Measurements from ENCODE around the gene VIL1. TPM values are rescaled to one million over a fixed set of nuclear protein-coding genes. Genes with fewer than 3 reads are reported as not detected.
A peak's percentile ranks its signal among the peaks of the same experiment; 100 is the strongest.

VIL1 gene
- total RNA-seq, 1 experiment from 2014 or later: 4.2 TPM

GRCh38 chr2:218398437-218399390, 20.2 kb upstream of the VIL1 start:
- Histone ChIP-seq H3K9me3 (ENCODE audit: control insufficient read depth, low read depth, low read length) (no peaks in the 10 kb centered on the region), H3K4me1 (ENCODE audit: insufficient read depth, low read length) (no peaks in the 10 kb centered on the region; the same call in 1 of the 2 replicates), H3K79me2 (ENCODE audit: insufficient read depth, low read length) (no peaks in the 10 kb centered on the region), H3K23ac (ENCODE audit: insufficient read length, low read depth, low read length) (no peak overlapping the region), H3K27ac (ENCODE audit: insufficient read length, low read depth, low read length) (no peak overlapping the region), H3K79me1 (ENCODE audit: insufficient read depth, low read depth, low read length, poor library complexity, severe bottlenecking) (no peaks in the 10 kb centered on the region), H3K9ac (ENCODE audit: extremely low read depth, insufficient read length, low read length) (no peak overlapping the region), H3K14ac (ENCODE audit: insufficient read depth, low read length) (no peak overlapping the region), H4K5ac (ENCODE audit: insufficient read length, low read depth, low read length) (no peak overlapping the region), H4K20me1 (ENCODE audit: control insufficient read depth, insufficient read depth, insufficient read length) (no peaks in the 10 kb centered on the region), H2AFZ (ENCODE audit: low read length) (no peak overlapping the region), H2BK5ac (ENCODE audit: insufficient read length, low read length) (no peak overlapping the region), H2AK5ac (ENCODE audit: insufficient read length, low read length) (no peak overlapping the region), H4K91ac (ENCODE audit: insufficient read length, low read depth, low read length) (no peak overlapping the region), H2BK20ac (ENCODE audit: low read depth, low read length, poor library complexity, severe bottlenecking) (no peak overlapping the region), H4K8ac (replicated peaks; ENCODE audit: insufficient read length, low read depth, low read length) (no peak overlapping the region), H2BK15ac (ENCODE audit: low read depth, low read length) (no peak overlapping the region), H3K23me2 (ENCODE audit: insufficient read length, low read depth, low read length, poor library complexity, severe bottlenecking) (peaks cover 34% of the 10 kb centered on the region), H3K56ac (ENCODE audit: insufficient read length, low read depth, low read length) (no peak overlapping the region), H3T11ph (ENCODE audit: low read length) (no peak overlapping the region), H3K27me3 (ENCODE audit: insufficient read depth, low read length) (peaks cover 20% of the 10 kb centered on the region), H3K18ac (ENCODE audit: insufficient read length, low read depth, low read length) (no peak overlapping the region), H2BK120ac (ENCODE audit: low read depth, low read length, poor library complexity, severe bottlenecking) (no peak overlapping the region), H3K4ac (ENCODE audit: low read depth, low read length) (no peak overlapping the region), H3K4me2 (ENCODE audit: insufficient read depth, insufficient read length, low read length) (peak overlapping the region; percentile 93), H2BK12ac (ENCODE audit: insufficient read length, low read depth, low read length) (no peak overlapping the region)
- Mint-ChIP-seq H3K4me1 (peaks cover 23 to 37% of the 10 kb centered on the region in 2 experiments), H3K36me3 (ENCODE audit: insufficient read depth in 1 of 3, low read depth in 3 of 3) (peaks cover 0 to 14% (median 13%) of the 10 kb centered on the region in 3 experiments; a peak in 6 of 7 replicates), H3K9me3 (no peaks in the 10 kb centered on the region), H3K27me3 (ENCODE audit: low read depth) (peaks cover 43% of the 10 kb centered on the region), H3K4me3 (peak overlapping the region; percentile 83 to 89), H3K27ac (no peak overlapping the region)
- peak; percentile 39 for DNase-seq
- WGBS (ENCODE audit: extremely low coverage, insufficient read length, low lambda C conversion rate): no CpG with 5 or more reads among the region's 95 CpGs
- TF ChIP-seq CTCF (conservative IDR thresholded peaks at IDR 0.05): no peak

Measured in H9 (cell line).